GM21576 (cell line): ENCODE data around the gene PDE8A.

Experiments used
- ATAC-seq: cut with Tn5 transposase; IDR thresholded peaks from one replicate; pipeline ENCODE4 v1.9.1; 2021; ENCODE audit warnings: mild to moderate bottlenecking, moderate library complexity; ENCODE audit not compliant: unreplicated experiment

PDE8A gene

GRCh38 chr15:85116925-85117646 lies 135.4 kb downstream of the PDE8A start:
- ATAC-seq, result no peak

- no peak for ATAC-seq
These were observed 136.5 kb downstream of the PDE8A start for GRCh38 chr15:85118173-85118572.

- ATAC-seq, result no peak
These were observed 136.9 kb downstream of the PDE8A start for GRCh38 chr15:85118581-85118980.

GRCh38 chr15:85120351-85121113 lies 138.9 kb downstream of the PDE8A start:
- ATAC-seq, result no peak

GRCh38 chr15:85124173-85124572 lies 142.5 kb downstream of the PDE8A start:
- ATAC-seq, result no peak

- ATAC-seq, result no peak
These were observed 143.5 kb downstream of the PDE8A start for GRCh38 chr15:85125056-85125661.

- no peak for ATAC-seq
These were observed 147.0 kb downstream of the PDE8A start for GRCh38 chr15:85128621-85129020.

- ATAC-seq, result no peak
These were observed 148.2 kb downstream of the PDE8A start for GRCh38 chr15:85129881-85130280.

GRCh38 chr15:85131915-85132314 lies 150.3 kb downstream of the PDE8A start:
- ATAC-seq, result no peak

GRCh38 chr15:85133709-85134108 lies 152.1 kb downstream of the PDE8A start:
- ATAC-seq, result no peak

- no peak for ATAC-seq
These were observed 156.0 kb downstream of the PDE8A start for GRCh38 chr15:85137489-85138168.

GRCh38 chr15:85139391-85139790 lies 157.7 kb downstream of the PDE8A start:
- ATAC-seq, result no peak

- ATAC-seq, result no peak
These were observed 160.1 kb downstream of the PDE8A start for GRCh38 chr15:85141726-85142125.

- ATAC-seq, result no peak
These were observed 160.7 kb downstream of the PDE8A start for GRCh38 chr15:85142312-85142711.

- ATAC-seq, result no peak
These were observed 167.9 kb downstream of the PDE8A start for GRCh38 chr15:85149465-85150129.

- ATAC-seq, result no peak
These were observed 168.4 kb downstream of the PDE8A start for GRCh38 chr15:85150130-85150480.

GRCh38 chr15:85151145-85151544 lies 169.5 kb downstream of the PDE8A start:
- no peak for ATAC-seq

- ATAC-seq, result no peak
These were observed 170.2 kb downstream of the PDE8A start for GRCh38 chr15:85151861-85152260.

- no peak for ATAC-seq
These were observed 172.4 kb downstream of the PDE8A start for GRCh38 chr15:85154061-85154460.

- no peak for ATAC-seq
These were observed 173.7 kb downstream of the PDE8A start for GRCh38 chr15:85155360-85155759.

- ATAC-seq, result no peak
These were observed 174.2 kb downstream of the PDE8A start for GRCh38 chr15:85155857-85156256.
